ENCODE results near the gene MVP. TPM values are rescaled to one million over a fixed set of nuclear protein-coding genes. Genes with fewer than 3 reads are reported as not detected.

Gene MVP
- polyA plus RNA-seq, 1 donor from 2014 or later, result 2.5 TPM

- no peaks in the 10 kb centered on the region for H3K36me3 ChIP-seq (ENCODE audit: insufficient read depth, low read length)
- TF ChIP-seq, protein P1, sequence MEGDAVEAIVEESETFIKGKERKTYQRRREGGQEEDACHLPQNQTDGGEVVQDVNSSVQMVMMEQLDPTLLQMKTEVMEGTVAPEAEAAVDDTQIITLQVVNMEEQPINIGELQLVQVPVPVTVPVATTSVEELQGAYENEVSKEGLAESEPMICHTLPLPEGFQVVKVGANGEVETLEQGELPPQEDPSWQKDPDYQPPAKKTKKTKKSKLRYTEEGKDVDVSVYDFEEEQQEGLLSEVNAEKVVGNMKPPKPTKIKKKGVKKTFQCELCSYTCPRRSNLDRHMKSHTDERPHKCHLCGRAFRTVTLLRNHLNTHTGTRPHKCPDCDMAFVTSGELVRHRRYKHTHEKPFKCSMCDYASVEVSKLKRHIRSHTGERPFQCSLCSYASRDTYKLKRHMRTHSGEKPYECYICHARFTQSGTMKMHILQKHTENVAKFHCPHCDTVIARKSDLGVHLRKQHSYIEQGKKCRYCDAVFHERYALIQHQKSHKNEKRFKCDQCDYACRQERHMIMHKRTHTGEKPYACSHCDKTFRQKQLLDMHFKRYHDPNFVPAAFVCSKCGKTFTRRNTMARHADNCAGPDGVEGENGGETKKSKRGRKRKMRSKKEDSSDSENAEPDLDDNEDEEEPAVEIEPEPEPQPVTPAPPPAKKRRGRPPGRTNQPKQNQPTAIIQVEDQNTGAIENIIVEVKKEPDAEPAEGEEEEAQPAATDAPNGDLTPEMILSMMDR (IDR thresholded peaks at IDR 0.05; ENCODE audit: poor library complexity, severe bottlenecking), result no peak
- TF ChIP-seq RAD21 (conservative IDR thresholded peaks at IDR 0.05), result no peak
- TF ChIP-seq REST (IDR thresholded peaks at IDR 0.05; ENCODE audit: borderline replicate concordance), result no peak
- TF ChIP-seq EP300 (conservative IDR thresholded peaks at IDR 0.05; ENCODE audit: poor library complexity, severe bottlenecking), result no peak
- no peak for TF ChIP-seq SMC3 (conservative IDR thresholded peaks at IDR 0.05; ENCODE audit: poor library complexity)
- TF ChIP-seq EZH2 (IDR thresholded peaks at IDR 0.05; ENCODE audit: borderline replicate concordance, insufficient read depth, low read length, poor library complexity, severe bottlenecking), result no peak
- TF ChIP-seq POLR2AphosphoS5 (IDR thresholded peaks at IDR 0.05), result no peak
- H3K9me2 ChIP-seq (ENCODE audit: insufficient read depth, low read length), result no peaks in the 10 kb centered on the region
- H3K9me3 ChIP-seq (ENCODE audit: low read length), result no peaks in the 10 kb centered on the region
- peaks cover 3% of the 10 kb centered on the region for H4K20me1 ChIP-seq (ENCODE audit: insufficient read depth)
- H3K27ac ChIP-seq (ENCODE audit: low read length), result peak overlapping the region; percentile 98
- peak overlapping the region; percentile 94 for H3K9ac ChIP-seq (ENCODE audit: low read length)
- H2AFZ ChIP-seq (ENCODE audit: low read depth, low read length), result no peak overlapping the region
- H3K27me3 ChIP-seq (ENCODE audit: insufficient read depth, low read depth, low read length), result no peaks in the 10 kb centered on the region
- H3K4me2 ChIP-seq (ENCODE audit: low read length), result no peak overlapping the region
- H3F3A ChIP-seq (ENCODE audit: insufficient read depth, low read length, poor library complexity, severe bottlenecking), result peaks cover 7% of the 10 kb centered on the region
- peaks cover 11% of the 10 kb centered on the region for H3K79me2 ChIP-seq (replicated peaks; ENCODE audit: insufficient read depth, low read length)
- H3K4me3 ChIP-seq (ENCODE audit: low read length), result no peak overlapping the region
These were observed 16.2 kb upstream of the MVP start for GRCh38 chr16:29804020-29804419.

GRCh38 chr16:29804455-29805231, 15.6 kb upstream of the MVP start:
- Histone ChIP-seq H3K36me3 (ENCODE audit: insufficient read depth, low read length) (no peaks in the 10 kb centered on the region), H2AFZ (ENCODE audit: low read depth, low read length) (peak overlapping the region; percentile 73), H3K9me2 (ENCODE audit: insufficient read depth, low read length) (no peaks in the 10 kb centered on the region), H3K9me3 (ENCODE audit: low read length) (no peaks in the 10 kb centered on the region), H3F3A (ENCODE audit: insufficient read depth, low read length, poor library complexity, severe bottlenecking) (peaks cover 7% of the 10 kb centered on the region), H4K20me1 (ENCODE audit: insufficient read depth) (peaks cover 3% of the 10 kb centered on the region), H3K4me2 (ENCODE audit: low read length) (peak overlapping the region; percentile 91), H3K9ac (ENCODE audit: low read length) (peak overlapping the region; percentile 94), H3K27me3 (ENCODE audit: insufficient read depth, low read depth, low read length) (no peaks in the 10 kb centered on the region), H3K27ac (ENCODE audit: low read length) (peak overlapping the region; percentile 98), H3K79me2 (replicated peaks; ENCODE audit: insufficient read depth, low read length) (peaks cover 17% of the 10 kb centered on the region), H3K4me3 (ENCODE audit: low read length) (peak overlapping the region; percentile 93)
- no peak for TF ChIP-seq SMC3 (conservative IDR thresholded peaks at IDR 0.05; ENCODE audit: poor library complexity)
- TF ChIP-seq MXI1 (conservative IDR thresholded peaks at IDR 0.05; ENCODE audit: poor library complexity, severe bottlenecking), result no peak
- TF ChIP-seq TAF1 (IDR thresholded peaks at IDR 0.05; ENCODE audit: low read depth), result no peak

Data from neural cell (in vitro differentiated cells).